ENCODE results near the gene LRRC56. TPM values are rescaled to one million over a fixed set of nuclear protein-coding genes. Genes with fewer than 3 reads are reported as not detected.
A peak's percentile ranks its signal among the peaks of the same experiment; 100 is the strongest.

LRRC56 gene
- total RNA-seq, 1 experiment from 2014 or later: 0.37 TPM

GRCh38 chr11:498297-499181 lies 38.8 kb upstream of the LRRC56 start:
- Histone ChIP-seq H3K79me2 (ENCODE audit: low read length) (peaks cover 7% of the 10 kb centered on the region), H2AFZ (ENCODE audit: low read length) (no peak overlapping the region), H3K4me3 (ENCODE audit: low read length) (no peak overlapping the region), H3K36me3 (ENCODE audit: insufficient read depth, low read length) (peaks cover 4% of the 10 kb centered on the region; the same call in 1 of the 2 replicates), H3K9me3 (ENCODE audit: low read length) (no peaks in the 10 kb centered on the region), H3K27ac (ENCODE audit: low read length) (no peak overlapping the region), H3K9ac (ENCODE audit: low read length) (no peak overlapping the region), H3K9me2 (replicated peaks; ENCODE audit: insufficient read depth, low read length) (no peaks in the 10 kb centered on the region), H3K4me1 (ENCODE audit: low read length) (no peaks in the 10 kb centered on the region), H4K20me1 (ENCODE audit: insufficient read depth, low read depth, low read length) (no peaks in the 10 kb centered on the region), H3K27me3 (ENCODE audit: low read length) (no peaks in the 10 kb centered on the region), H3K4me2 (ENCODE audit: low read depth, low read length, poor library complexity, severe bottlenecking) (no peak overlapping the region)
- no peak for DNase-seq

- H3K4me3 ChIP-seq (ENCODE audit: low read length): no peak overlapping the region
- no peaks in the 10 kb centered on the region for H3K9me3 ChIP-seq (ENCODE audit: low read length)
- no peak overlapping the region for H3K9ac ChIP-seq (ENCODE audit: low read length)
- no peak overlapping the region for H2AFZ ChIP-seq (ENCODE audit: low read length)
- H4K20me1 ChIP-seq (ENCODE audit: insufficient read depth, low read depth, low read length): no peaks in the 10 kb centered on the region
- no peaks in the 10 kb centered on the region for H3K27me3 ChIP-seq (ENCODE audit: low read length)
- no peak overlapping the region for H3K4me2 ChIP-seq (ENCODE audit: low read depth, low read length, poor library complexity, severe bottlenecking)
- H3K27ac ChIP-seq (ENCODE audit: low read length): no peak overlapping the region
- H3K79me2 ChIP-seq (ENCODE audit: low read length): peaks cover 16% of the 10 kb centered on the region
- peaks cover 4% of the 10 kb centered on the region; the same call in 1 of the 2 replicates for H3K36me3 ChIP-seq (ENCODE audit: insufficient read depth, low read length)
- no peaks in the 10 kb centered on the region for H3K9me2 ChIP-seq (replicated peaks; ENCODE audit: insufficient read depth, low read length)
- no peak for DNase-seq
- peaks cover 6% of the 10 kb centered on the region for H3K4me1 ChIP-seq (ENCODE audit: low read length)
Measured at GRCh38 chr11:499201-500076, 37.9 kb upstream of the LRRC56 start.

- Histone ChIP-seq H3K79me2 (ENCODE audit: low read length) (peaks cover 33% of the 10 kb centered on the region), H3K9me2 (replicated peaks; ENCODE audit: insufficient read depth, low read length) (no peaks in the 10 kb centered on the region), H3K36me3 (ENCODE audit: insufficient read depth, low read length) (peaks cover 4% of the 10 kb centered on the region; the same call in 1 of the 2 replicates), H2AFZ (ENCODE audit: low read length) (no peak overlapping the region), H3K4me1 (ENCODE audit: low read length) (peaks cover 19% of the 10 kb centered on the region), H3K4me2 (ENCODE audit: low read depth, low read length, poor library complexity, severe bottlenecking) (no peak overlapping the region), H3K27ac (ENCODE audit: low read length) (no peak overlapping the region), H3K9me3 (ENCODE audit: low read length) (no peaks in the 10 kb centered on the region), H4K20me1 (ENCODE audit: insufficient read depth, low read depth, low read length) (no peaks in the 10 kb centered on the region), H3K27me3 (ENCODE audit: low read length) (no peaks in the 10 kb centered on the region), H3K9ac (ENCODE audit: low read length) (no peak overlapping the region), H3K4me3 (ENCODE audit: low read length) (no peak overlapping the region)
- no peak for DNase-seq
Measured at GRCh38 chr11:501001-501682, 36.2 kb upstream of the LRRC56 start.

- Histone ChIP-seq H3K4me1 (ENCODE audit: low read length) (peaks cover 23% of the 10 kb centered on the region), H3K4me3 (ENCODE audit: low read length) (no peak overlapping the region), H4K20me1 (ENCODE audit: insufficient read depth, low read depth, low read length) (no peaks in the 10 kb centered on the region), H3K36me3 (ENCODE audit: insufficient read depth, low read length) (peaks cover 4% of the 10 kb centered on the region; the same call in 1 of the 2 replicates), H3K9me2 (replicated peaks; ENCODE audit: insufficient read depth, low read length) (no peaks in the 10 kb centered on the region), H3K79me2 (ENCODE audit: low read length) (peaks cover 37% of the 10 kb centered on the region), H3K9ac (ENCODE audit: low read length) (no peak overlapping the region), H3K27me3 (ENCODE audit: low read length) (no peaks in the 10 kb centered on the region), H3K9me3 (ENCODE audit: low read length) (no peaks in the 10 kb centered on the region), H3K27ac (ENCODE audit: low read length) (no peak overlapping the region), H3K4me2 (ENCODE audit: low read depth, low read length, poor library complexity, severe bottlenecking) (no peak overlapping the region), H2AFZ (ENCODE audit: low read length) (no peak overlapping the region)
- no peak for DNase-seq
Measured at GRCh38 chr11:501683-502287, 35.5 kb upstream of the LRRC56 start.

GRCh38 chr11:502288-503178 lies 34.8 kb upstream of the LRRC56 start:
- DNase-seq: no peak
- no peak overlapping the region for H3K9ac ChIP-seq (ENCODE audit: low read length)
- H3K4me3 ChIP-seq (ENCODE audit: low read length): no peak overlapping the region
- H3K4me2 ChIP-seq (ENCODE audit: low read depth, low read length, poor library complexity, severe bottlenecking): no peak overlapping the region
- no peak overlapping the region for H3K27ac ChIP-seq (ENCODE audit: low read length)
- H3K9me3 ChIP-seq (ENCODE audit: low read length): no peaks in the 10 kb centered on the region
- H3K4me1 ChIP-seq (ENCODE audit: low read length): peaks cover 25% of the 10 kb centered on the region
- no peaks in the 10 kb centered on the region for H3K27me3 ChIP-seq (ENCODE audit: low read length)
- H3K79me2 ChIP-seq (ENCODE audit: low read length): peaks cover 37% of the 10 kb centered on the region
- H2AFZ ChIP-seq (ENCODE audit: low read length): no peak overlapping the region
- no peaks in the 10 kb centered on the region for H3K9me2 ChIP-seq (replicated peaks; ENCODE audit: insufficient read depth, low read length)
- peaks cover 4% of the 10 kb centered on the region; the same call in 1 of the 2 replicates for H3K36me3 ChIP-seq (ENCODE audit: insufficient read depth, low read length)
- H4K20me1 ChIP-seq (ENCODE audit: insufficient read depth, low read depth, low read length): no peaks in the 10 kb centered on the region

- no peaks in the 10 kb centered on the region for H4K20me1 ChIP-seq (ENCODE audit: insufficient read depth, low read depth, low read length)
- no peaks in the 10 kb centered on the region for H3K9me3 ChIP-seq (ENCODE audit: low read length)
- no peak for DNase-seq
- no peak overlapping the region for H2AFZ ChIP-seq (ENCODE audit: low read length)
- H3K79me2 ChIP-seq (ENCODE audit: low read length): peaks cover 37% of the 10 kb centered on the region
- H3K27me3 ChIP-seq (ENCODE audit: low read length): no peaks in the 10 kb centered on the region
- no peak overlapping the region; the same call in 1 of the 2 replicates for H3K4me3 ChIP-seq (ENCODE audit: low read length)
- no peaks in the 10 kb centered on the region for H3K9me2 ChIP-seq (replicated peaks; ENCODE audit: insufficient read depth, low read length)
- H3K36me3 ChIP-seq (ENCODE audit: insufficient read depth, low read length): no peaks in the 10 kb centered on the region
- H3K27ac ChIP-seq (ENCODE audit: low read length): no peak overlapping the region
- peak overlapping the region; percentile 100 for H3K9ac ChIP-seq (ENCODE audit: low read length)
- H3K4me1 ChIP-seq (ENCODE audit: low read length): peaks cover 27% of the 10 kb centered on the region
- H3K4me2 ChIP-seq (ENCODE audit: low read depth, low read length, poor library complexity, severe bottlenecking): peak overlapping the region; percentile 99
Measured at GRCh38 chr11:503179-503981, 33.9 kb upstream of the LRRC56 start.
